Stimulated activated CD4-positive, alpha-beta T cell treated with anti-CD3 and anti-CD28 coated beads, Interleukin-1b, Interleukin-23, amount 100 ng/mL, for 24 hours (primary cell): ENCODE data around the gene INF2.

Experiments used
- DNase-seq, 4 experiments: peaks; one replicate each; pipeline ENCODE4 v3.0.0-alpha.2; 2020; ENCODE audit warnings: low read depth in 4 of 4, low spot score in 1 of 4

INF2 gene

DNA sequence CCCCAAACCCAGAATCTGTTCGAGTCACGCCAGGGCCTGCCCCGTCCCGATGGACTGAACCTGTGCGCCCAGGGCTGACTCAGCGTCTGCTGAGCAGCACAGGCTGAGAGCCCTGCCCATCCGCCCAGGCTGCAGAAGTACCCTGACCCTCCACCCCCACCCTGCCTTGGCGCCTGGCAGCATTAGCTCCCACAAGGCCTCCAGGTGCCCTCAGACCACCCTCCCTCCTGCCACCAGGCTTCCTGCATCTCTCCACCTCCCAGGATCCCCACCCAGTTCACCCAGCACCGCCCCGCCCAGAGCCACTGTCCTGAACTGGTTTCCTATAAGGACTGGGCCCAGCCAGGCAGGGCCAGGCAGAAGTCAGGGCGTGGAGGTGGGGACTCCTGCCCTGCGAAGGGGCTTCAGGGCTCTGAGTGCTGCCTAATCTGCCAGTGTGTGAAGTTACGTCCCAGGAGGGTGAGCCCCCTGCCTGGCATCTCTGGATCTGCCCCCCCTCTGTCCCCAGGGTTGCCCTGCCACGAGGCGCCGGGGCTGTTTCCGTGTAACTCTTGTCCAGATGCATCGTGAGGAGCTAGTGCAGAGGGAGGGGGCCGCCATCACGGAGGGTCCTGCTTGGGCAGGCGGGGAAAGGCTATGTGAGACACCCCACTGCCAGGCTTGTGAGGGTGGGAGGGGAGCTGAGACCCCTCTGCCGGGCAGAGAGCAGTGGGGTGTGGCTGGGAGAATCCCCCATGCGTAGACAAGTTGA, 43.7 kb downstream of the INF2 start:
- no peak for DNase-seq

DNA sequence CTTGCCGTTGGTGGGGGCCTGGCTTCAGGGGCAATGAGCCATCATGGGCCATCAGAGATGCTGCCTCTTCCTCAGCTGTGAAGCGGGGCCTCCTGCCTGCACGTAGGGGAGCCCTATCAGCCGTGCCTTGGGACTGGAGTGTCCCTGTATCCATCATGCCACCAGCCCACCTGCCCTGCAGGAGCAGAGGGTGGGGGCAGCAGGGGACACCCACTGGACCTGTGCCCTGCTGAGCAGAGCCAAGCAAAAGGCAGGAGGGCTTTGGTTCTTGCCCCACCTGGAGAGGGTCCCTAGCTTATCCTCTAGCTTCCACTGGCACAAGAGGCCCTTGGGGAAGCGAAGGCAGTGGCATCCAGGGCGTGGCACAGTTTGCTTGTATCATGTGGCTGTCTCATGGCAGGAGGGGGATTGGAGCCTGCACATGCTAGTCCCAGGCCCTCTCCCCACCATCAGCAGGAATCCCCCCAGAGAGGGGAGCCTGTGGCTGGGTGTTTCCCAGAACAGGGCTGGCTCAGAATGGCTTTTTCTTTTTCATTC, 44.7 kb downstream of the INF2 start:
- no peak for DNase-seq

- DNase-seq = no peak
Observed at GRCh38 chr14:104734601-104734990, 45.2 kb downstream of the INF2 start.

GRCh38 chr14:104734991-104735779, 45.8 kb downstream of the INF2 start:
- no peak for DNase-seq

DNA sequence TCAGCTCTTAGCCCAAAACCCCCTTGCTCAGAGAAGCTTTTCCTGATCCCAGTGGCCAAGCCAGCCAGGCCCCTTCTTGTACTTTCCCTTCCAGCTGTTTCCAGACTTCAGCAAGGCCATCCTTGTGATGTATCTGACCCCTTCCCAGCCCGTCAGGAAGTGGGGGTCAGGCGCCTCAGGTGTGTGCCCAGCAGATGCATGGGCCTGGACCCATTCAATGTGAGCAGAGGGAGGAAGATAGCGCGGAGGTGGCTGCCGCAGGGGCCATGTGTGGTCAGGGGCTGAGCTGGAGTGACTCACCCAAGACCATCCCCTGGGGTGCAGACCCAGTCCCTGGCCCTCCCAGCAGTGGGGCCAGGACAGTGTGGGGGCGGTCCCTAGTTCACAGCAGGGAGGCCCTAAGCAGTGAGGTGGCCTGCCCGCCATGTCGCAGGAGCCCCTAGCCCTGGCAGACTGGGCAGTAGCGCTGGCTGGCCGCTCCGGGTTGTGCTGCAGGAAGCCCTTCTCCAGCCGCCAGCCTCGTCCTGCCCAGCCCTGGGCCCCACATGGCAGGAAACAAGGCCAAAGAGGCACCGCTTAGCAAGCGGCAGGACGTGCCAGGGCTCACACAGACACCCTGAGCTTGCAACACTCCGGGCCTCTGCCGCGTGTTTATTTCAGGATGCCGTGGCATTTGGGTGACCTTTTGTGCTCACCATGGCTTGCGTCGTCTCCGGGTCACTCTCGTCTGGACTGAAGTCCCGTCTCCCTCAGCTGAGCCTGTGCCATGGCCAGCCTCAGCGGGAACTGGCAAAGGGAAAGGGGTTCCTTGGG, 46.6 kb downstream of the INF2 start:
- DNase-seq = no peak

- DNase-seq = no peak
Observed at GRCh38 chr14:104738375-104739019, 49.1 kb downstream of the INF2 start.

- DNase-seq = no peak
Observed at GRCh38 chr14:104739026-104739425, 49.6 kb downstream of the INF2 start.

GRCh38 chr14:104739546-104740516, 50.4 kb downstream of the INF2 start:
- DNase-seq = no peak

GRCh38 chr14:104741108-104741802, 51.8 kb downstream of the INF2 start:
- no peak for DNase-seq

GRCh38 chr14:104741803-104742251, 52.4 kb downstream of the INF2 start:
- DNase-seq = no peak

DNA sequence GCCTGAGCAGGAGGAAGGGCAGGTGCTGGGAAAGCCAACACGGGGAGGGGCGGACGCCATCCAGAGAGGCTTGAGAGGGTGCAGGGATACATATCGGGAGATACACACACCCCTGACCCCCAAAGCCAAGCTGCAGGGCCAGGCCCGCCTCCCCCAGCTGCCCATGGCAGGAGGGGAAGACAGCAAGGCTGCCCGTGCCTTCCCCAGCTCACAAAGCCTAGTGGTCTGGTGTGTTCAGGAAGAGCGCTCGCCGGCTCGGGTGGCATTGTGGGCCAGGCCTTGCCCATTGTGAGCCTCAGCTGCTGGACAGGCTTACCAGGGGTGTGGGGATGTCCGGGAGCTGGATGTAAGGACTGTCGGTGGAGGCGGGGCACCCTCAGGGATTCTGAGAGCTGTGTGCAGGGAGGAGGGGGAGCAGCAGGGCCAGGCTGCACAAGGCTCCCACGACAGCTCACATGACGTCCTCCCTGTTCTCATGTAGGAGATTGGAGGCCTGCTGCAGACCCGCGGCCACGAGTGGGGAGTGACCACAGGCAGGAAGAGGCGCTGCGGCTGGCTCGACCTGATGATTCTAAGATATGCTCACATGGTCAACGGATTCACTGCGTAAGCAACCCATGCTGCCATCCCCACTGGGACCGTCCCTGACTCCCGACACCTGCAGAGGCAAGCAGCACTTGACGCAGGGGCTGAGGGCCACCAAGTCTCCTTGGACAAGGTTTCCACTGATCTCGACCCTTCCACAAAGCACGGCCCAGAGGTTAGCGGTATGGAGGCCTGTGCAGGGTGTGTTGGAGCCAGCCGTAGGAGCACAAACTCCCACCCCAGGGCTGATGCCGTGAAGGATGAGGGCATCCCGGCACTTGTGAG, 53.4 kb downstream of the INF2 start:
- DNase-seq = no peak

- no peak for DNase-seq
Observed at GRCh38 chr14:104743461-104744380, 54.3 kb downstream of the INF2 start.

GRCh38 chr14:104744484-104744883, 55.1 kb downstream of the INF2 start:
- no peak for DNase-seq

- DNase-seq = no peak
Observed at GRCh38 chr14:104745431-104745830, 56.0 kb downstream of the INF2 start.

DNA sequence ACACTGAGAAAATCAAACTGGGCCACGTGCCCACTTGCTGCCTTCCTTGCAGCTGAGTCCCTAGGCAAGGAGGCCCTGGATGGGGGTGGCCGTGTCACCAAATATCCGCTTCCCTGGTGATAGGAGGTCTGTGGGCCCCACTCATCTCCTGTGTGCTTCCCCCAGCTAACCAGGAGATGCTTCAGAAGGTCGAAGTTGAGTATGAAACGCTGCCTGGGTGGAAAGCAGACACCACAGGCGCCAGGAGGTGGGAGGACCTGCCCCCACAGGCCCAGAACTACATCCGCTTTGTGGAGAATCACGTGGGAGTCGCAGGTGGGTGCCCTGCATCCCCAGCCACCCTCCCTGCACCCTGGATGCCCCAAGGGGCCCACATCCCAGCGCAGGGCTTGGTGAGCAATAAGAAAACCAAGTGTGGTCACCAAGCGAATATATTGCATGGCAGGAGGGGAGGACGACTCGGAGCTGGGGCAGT, 56.7 kb downstream of the INF2 start:
- DNase-seq = no peak

DNA sequence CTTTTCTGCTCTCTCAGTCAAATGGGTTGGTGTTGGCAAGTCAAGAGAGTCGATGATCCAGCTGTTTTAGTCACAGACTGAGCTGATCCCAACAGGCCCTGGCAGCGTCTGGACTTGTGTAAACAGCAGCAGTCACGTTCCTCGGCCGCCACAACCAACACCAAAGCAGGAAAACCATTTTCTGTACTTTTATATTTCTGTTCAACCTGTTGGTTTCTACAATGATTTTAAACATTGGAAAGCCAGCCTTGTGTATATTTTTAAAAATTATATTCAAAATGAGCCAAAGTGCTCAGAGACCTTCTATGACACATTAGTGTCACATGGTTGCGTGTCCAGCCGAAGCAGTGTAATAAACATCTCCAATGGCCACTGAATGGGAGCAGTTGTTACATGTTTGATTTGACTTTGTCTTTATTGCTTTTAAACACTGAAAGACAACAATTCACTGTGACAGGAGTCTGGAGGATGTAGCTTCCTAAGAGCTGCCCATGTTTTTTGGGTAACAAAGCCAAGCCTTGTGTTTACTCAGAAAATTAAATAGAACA, 57.6 kb downstream of the INF2 start:
- DNase-seq = no peak

DNA sequence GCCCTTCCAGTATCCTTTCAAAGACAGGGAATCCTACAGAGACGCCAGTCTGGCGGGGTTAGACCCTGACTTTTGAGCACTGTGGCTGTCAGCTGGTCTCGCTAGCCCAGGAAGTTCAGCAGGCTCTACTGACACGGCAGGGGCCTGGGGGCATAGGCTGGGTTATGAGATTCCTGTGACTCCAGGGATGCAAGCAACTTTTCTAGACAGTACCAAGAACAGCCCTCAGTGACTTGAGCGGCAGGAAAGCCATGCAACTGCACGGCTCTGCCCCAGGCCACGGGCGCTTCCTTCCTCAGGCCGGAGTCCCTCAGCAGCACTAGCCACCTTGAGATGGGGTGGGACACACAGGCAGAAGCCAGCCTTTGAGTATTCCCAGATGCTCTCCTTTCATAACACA, 58.5 kb downstream of the INF2 start:
- no peak for DNase-seq
